MM.1S (cell line): ENCODE results near the gene IMMP2L.

ENCODE experiments used
- DNase-seq: peaks from one replicate; pipeline ENCODE4 v3.0.0-alpha.2; 2015
- H2AFZ ChIP-seq: fragments of 300-600 bp; sonication (generic); 2 replicates; pipeline ENCODE4 v1.6.0; 2016; ENCODE audit warnings: antibody characterized with exemption, low read length
- H3F3A ChIP-seq: fragments of 300-600 bp; sonication (generic); 2 replicates; pipeline ENCODE4 v1.6.1; 2016; ENCODE audit warnings: mild to moderate bottlenecking, antibody characterized with exemption, low read length, moderate library complexity, mixed read lengths; ENCODE audit not compliant: insufficient read depth
- H3K27ac ChIP-seq: fragments of 300-600 bp; sonication (generic); 2 replicates; pipeline ENCODE4 v1.5.1; 2016; ENCODE audit warnings: mild to moderate bottlenecking, low read length
- H3K27me3 ChIP-seq: fragments of 300-600 bp; sonication (generic); replicated peaks from 2 replicates; pipeline ENCODE4 v1.6.0; 2016; ENCODE audit warnings: low read length; ENCODE audit not compliant: insufficient read depth
- H3K36me3 ChIP-seq: fragments of 300-600 bp; sonication (generic); replicated peaks from 2 replicates; pipeline ENCODE4 v1.6.1; 2016; ENCODE audit warnings: mild to moderate bottlenecking, low read length, mixed read lengths; ENCODE audit not compliant: insufficient read depth
- H3K4me1 ChIP-seq: fragments of 300-600 bp; sonication (generic); 2 replicates; pipeline ENCODE4 v1.6.1; 2016; ENCODE audit warnings: low read length, mixed read lengths
- H3K4me2 ChIP-seq: fragments of 300-600 bp; sonication (generic); 2 replicates; pipeline ENCODE4 v1.6.0; 2016; ENCODE audit warnings: low read depth, low read length
- H3K4me3 ChIP-seq: fragments of 300-600 bp; sonication (generic); 2 replicates; pipeline ENCODE4 v1.5.1; 2016; ENCODE audit warnings: low read length, mixed read lengths
- H3K79me2 ChIP-seq: fragments of 300-600 bp; sonication (generic); 2 replicates; pipeline ENCODE4 v1.6.1; 2016; ENCODE audit warnings: mixed run types, low read length, mixed read lengths
- H3K9ac ChIP-seq: fragments of 300-600 bp; sonication (generic); 2 replicates; pipeline ENCODE4 v1.6.1; 2016; ENCODE audit warnings: low read length, mixed read lengths
- H3K9me2 ChIP-seq: fragments of 300-600 bp; sonication (generic); replicated peaks from 2 replicates; pipeline ENCODE4 v1.6.1; 2016; ENCODE audit warnings: mild to moderate bottlenecking, low read length, mixed read lengths; ENCODE audit not compliant: insufficient read depth
- H3K9me3 ChIP-seq: fragments of 300-600 bp; sonication (generic); replicated peaks from 2 replicates; pipeline ENCODE4 v1.6.1; 2016; ENCODE audit warnings: mild to moderate bottlenecking, low read length, mixed read lengths; ENCODE audit not compliant: insufficient read depth
- H4K20me1 ChIP-seq: fragments of 300-600 bp; sonication (generic); 2 replicates; pipeline ENCODE4 v1.6.1; 2016; ENCODE audit warnings: mild to moderate bottlenecking, low read length, moderate library complexity, mixed read lengths; ENCODE audit not compliant: insufficient read depth
- EZH2 ChIP-seq: fragments of 300-600 bp; sonication (generic); optimal IDR thresholded peaks from 2 replicates; pipeline ENCODE3; 2017; ENCODE audit warnings: low read depth, mild to moderate bottlenecking, antibody characterized with exemption, low read length, mixed read lengths
- EZH2phosphoT487 ChIP-seq: fragments of 300-600 bp; sonication (generic); IDR thresholded peaks from 2 replicates; pipeline ENCODE4 v1.6.1; 2018; ENCODE audit warnings: antibody characterized with exemption, low read length
- TF ChIP-seq, protein P1 (sequence below): fragments of 300-600 bp; sonication (generic); IDR thresholded peaks from 2 replicates; pipeline ENCODE4 v1.5.1; 2016; ENCODE audit warnings: antibody characterized with exemption, low read length, mixed read lengths

IMMP2L gene

DNA sequence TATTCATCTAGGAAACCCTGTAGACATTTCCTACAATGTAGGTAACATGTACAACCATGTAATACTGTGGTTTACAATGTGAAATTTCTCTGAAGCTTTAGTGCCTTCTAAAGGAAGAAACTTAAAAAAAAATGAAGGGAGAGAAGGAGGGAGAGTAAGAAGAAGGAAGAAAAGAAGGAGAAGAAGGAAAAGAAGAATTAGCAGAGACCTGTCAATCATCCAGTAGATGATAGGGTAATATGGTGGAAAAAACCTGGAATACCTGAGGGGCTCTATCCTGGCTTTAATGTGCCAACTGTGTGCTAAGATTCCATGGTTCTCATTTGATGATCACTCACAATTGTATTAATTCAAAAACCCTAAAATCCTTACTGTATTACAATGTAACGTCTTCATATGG lies 474.0 kb downstream of the IMMP2L start:
- Histone ChIP-seq H3K36me3 (no peaks in the 10 kb centered on the region), H3K4me2 (no peak overlapping the region), H3K79me2 (no peaks in the 10 kb centered on the region), H3K27me3 (no peaks in the 10 kb centered on the region), H3K9me2 (no peaks in the 10 kb centered on the region), H3K4me3 (no peak overlapping the region), H3K9ac (no peak overlapping the region), H2AFZ (no peak overlapping the region), H3K27ac (no peak overlapping the region), H3K4me1 (peaks cover 53% of the 10 kb centered on the region), H3K9me3 (no peaks in the 10 kb centered on the region), H3F3A (peaks cover 31% of the 10 kb centered on the region), H4K20me1 (no peaks in the 10 kb centered on the region)
- no peak for DNase-seq
- no peak for TF ChIP-seq EZH2phosphoT487
- TF ChIP-seq, protein P1, sequence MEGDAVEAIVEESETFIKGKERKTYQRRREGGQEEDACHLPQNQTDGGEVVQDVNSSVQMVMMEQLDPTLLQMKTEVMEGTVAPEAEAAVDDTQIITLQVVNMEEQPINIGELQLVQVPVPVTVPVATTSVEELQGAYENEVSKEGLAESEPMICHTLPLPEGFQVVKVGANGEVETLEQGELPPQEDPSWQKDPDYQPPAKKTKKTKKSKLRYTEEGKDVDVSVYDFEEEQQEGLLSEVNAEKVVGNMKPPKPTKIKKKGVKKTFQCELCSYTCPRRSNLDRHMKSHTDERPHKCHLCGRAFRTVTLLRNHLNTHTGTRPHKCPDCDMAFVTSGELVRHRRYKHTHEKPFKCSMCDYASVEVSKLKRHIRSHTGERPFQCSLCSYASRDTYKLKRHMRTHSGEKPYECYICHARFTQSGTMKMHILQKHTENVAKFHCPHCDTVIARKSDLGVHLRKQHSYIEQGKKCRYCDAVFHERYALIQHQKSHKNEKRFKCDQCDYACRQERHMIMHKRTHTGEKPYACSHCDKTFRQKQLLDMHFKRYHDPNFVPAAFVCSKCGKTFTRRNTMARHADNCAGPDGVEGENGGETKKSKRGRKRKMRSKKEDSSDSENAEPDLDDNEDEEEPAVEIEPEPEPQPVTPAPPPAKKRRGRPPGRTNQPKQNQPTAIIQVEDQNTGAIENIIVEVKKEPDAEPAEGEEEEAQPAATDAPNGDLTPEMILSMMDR: no peak
- no peak for TF ChIP-seq EZH2

DNA sequence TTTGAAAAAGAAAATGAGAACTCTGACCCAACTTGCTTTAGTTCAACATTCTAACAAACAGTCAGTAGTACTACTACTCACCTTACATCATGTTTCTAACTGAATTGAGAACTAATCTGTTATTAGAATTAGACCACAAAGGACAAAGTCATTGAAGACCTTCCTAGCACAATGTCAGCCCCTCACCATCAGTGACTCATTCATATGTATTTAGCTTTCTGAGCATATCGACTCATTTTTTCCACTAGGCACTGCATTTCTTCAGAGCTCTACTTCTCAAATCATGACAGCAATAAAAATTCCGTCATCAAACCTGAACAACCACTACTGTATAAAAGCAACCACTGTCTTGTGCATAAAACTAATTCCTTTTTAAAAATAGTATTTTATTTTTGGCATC lies 475.8 kb downstream of the IMMP2L start:
- Histone ChIP-seq H3F3A (peaks cover 33% of the 10 kb centered on the region), H3K4me1 (peaks cover 58% of the 10 kb centered on the region), H3K79me2 (no peaks in the 10 kb centered on the region), H4K20me1 (no peaks in the 10 kb centered on the region), H2AFZ (no peak overlapping the region), H3K27me3 (no peaks in the 10 kb centered on the region), H3K9me2 (no peaks in the 10 kb centered on the region), H3K9ac (no peak overlapping the region), H3K9me3 (no peaks in the 10 kb centered on the region), H3K36me3 (no peaks in the 10 kb centered on the region), H3K27ac (no peak overlapping the region), H3K4me3 (no peak overlapping the region), H3K4me2 (no peak overlapping the region)
- TF ChIP-seq EZH2phosphoT487: no peak
- TF ChIP-seq EZH2: no peak
- TF ChIP-seq, protein P1: no peak
- DNase-seq: no peak

DNA sequence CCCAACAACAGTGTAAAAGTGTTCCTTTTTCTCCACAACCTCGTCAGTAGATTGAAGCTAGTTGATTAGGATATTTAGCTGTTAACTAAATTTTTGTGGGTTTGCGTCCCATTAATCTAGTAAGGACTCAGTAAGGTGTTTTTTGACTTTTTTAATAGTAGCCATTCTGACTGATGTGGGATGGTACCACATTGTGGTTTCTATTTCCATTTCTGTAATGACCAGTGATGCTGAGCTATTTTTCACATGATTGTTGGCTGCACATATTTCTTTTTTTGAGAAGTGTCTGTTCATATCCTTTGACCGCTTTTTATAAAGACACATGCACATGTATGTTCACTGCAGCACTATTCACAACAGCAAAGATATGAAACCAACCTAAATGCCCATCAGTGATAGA lies 476.9 kb downstream of the IMMP2L start:
- no peaks in the 10 kb centered on the region for H3K9me3 ChIP-seq
- no peaks in the 10 kb centered on the region for H3K9me2 ChIP-seq
- no peaks in the 10 kb centered on the region for H3K27me3 ChIP-seq
- H4K20me1 ChIP-seq: no peaks in the 10 kb centered on the region
- H3K4me1 ChIP-seq: peaks cover 58% of the 10 kb centered on the region
- DNase-seq: peak; percentile 50
- 0 out of 2 replicates have a peak overlapping the region, but pooled peaks have one; percentile 2 for H3K4me2 ChIP-seq
- peaks cover 42% of the 10 kb centered on the region for H3F3A ChIP-seq
- H3K27ac ChIP-seq: no peak overlapping the region
- no peaks in the 10 kb centered on the region for H3K79me2 ChIP-seq
- H3K4me3 ChIP-seq: no peak overlapping the region
- H2AFZ ChIP-seq: no peak overlapping the region
- H3K36me3 ChIP-seq: no peaks in the 10 kb centered on the region
- no peak for TF ChIP-seq EZH2phosphoT487
- no peak for TF ChIP-seq EZH2
- TF ChIP-seq, protein P1: no peak
- H3K9ac ChIP-seq: no peak overlapping the region
